Measurements from ENCODE around the gene UTY. TPM values are rescaled to one million over a fixed set of nuclear protein-coding genes. Genes with fewer than 3 reads are reported as not detected.
"Not testable (repeated sequence)": the region's sequence is repeated elsewhere in the genome, so short reads cannot be mapped to it uniquely, and the experiment has no call there.

The UTY gene
- total and polyA plus RNA-seq, 2 donors (not counting 3 experiments of a cell fraction or from before 2014, with no cell fraction given): 4.8 to 17.9 TPM

- H3K27me3 ChIP-seq (ENCODE audit: control insufficient read depth in 2 of 2, insufficient read depth in 2 of 2, low read length in 2 of 2); H4K20me1 ChIP-seq (replicated peaks; ENCODE audit: control insufficient read depth, extremely low read depth, insufficient read depth, low read length); H3K9me1 ChIP-seq (replicated peaks; ENCODE audit: control insufficient read depth, extremely low read depth, insufficient read depth, low read length); FAIRE-seq; H3K4me1 ChIP-seq (ENCODE audit: control insufficient read depth, extremely low read depth, insufficient read depth, low read length); H3K9me3 ChIP-seq (replicated peaks; ENCODE audit: control insufficient read depth, insufficient read depth, low read length); POLR2A ChIA-PET; intact Hi-C loops (cut with micrococcal nuclease); H3K36me3 ChIP-seq (ENCODE audit: control insufficient read depth in 2 of 2, extremely low read depth in 1 of 2, insufficient read depth in 2 of 2, low read length in 2 of 2); CTCF ChIA-PET; H3K79me2 ChIP-seq (ENCODE audit: control insufficient read depth, insufficient read depth, low read length); BruUV-seq (replicated peaks); H2AFZ ChIP-seq (ENCODE audit: low read depth, low read length); H3K4me3 ChIP-seq (replicated peaks in 1 of 3; ENCODE audit: insufficient read depth in 1 of 3, low read depth in 1 of 3, low read length in 3 of 3); H3K9ac ChIP-seq (replicated peaks; ENCODE audit: extremely low read depth, insufficient read depth, low read length); H3K4me2 ChIP-seq (ENCODE audit: insufficient read depth, low read length); H3K27ac ChIP-seq (ENCODE audit: insufficient read depth, low read depth, low read length); dilution Hi-C loops (cut with MboI; ENCODE audit: extremely low pct_ligation_motif_present, low sequenced_read_pairs): not testable (repeated sequence)
- DNase-seq (ENCODE audit: low read depth, low spot score): peak; percentile 5
Measured at GRCh38 chrY:13282151-13283054, 197.4 kb downstream of the UTY start.

GRCh38 chrY:13279561-13279960 lies 200.3 kb downstream of the UTY start:
- no peaks in the 10 kb centered on the region for H3K27me3 ChIP-seq (ENCODE audit: control insufficient read depth in 2 of 2, insufficient read depth in 2 of 2, low read length in 2 of 2)
- H3K4me3 ChIP-seq (replicated peaks in 1 of 3; ENCODE audit: insufficient read depth in 1 of 3, low read depth in 1 of 3, low read length in 3 of 3): no peak overlapping the region
- BruUV-seq (replicated peaks): no TSS peak
- ChIA-PET POLR2A (no interaction called here), CTCF (no interaction called here)
- H3K27ac ChIP-seq (ENCODE audit: insufficient read depth, low read depth, low read length): no peak overlapping the region
- dilution Hi-C loops (cut with MboI; ENCODE audit: extremely low pct_ligation_motif_present, low sequenced_read_pairs) (no loop called here), intact Hi-C loops (cut with micrococcal nuclease) (no loop called here)
- DNase-seq (ENCODE audit: low read depth, low spot score) (no peak), FAIRE-seq (peak; percentile 75)
- no peak overlapping the region for H3K9ac ChIP-seq (replicated peaks; ENCODE audit: extremely low read depth, insufficient read depth, low read length)
- TF ChIP-seq MAX (IDR thresholded peaks at IDR 0.05; ENCODE audit: insufficient read depth, insufficient read length) (no peak), JUN (IDR thresholded peaks at IDR 0.05; ENCODE audit: borderline replicate concordance, insufficient read depth, insufficient read length, low read depth) (no peak), GATA2 (IDR thresholded peaks at IDR 0.05; ENCODE audit: insufficient read depth, insufficient read length, low read depth, low read length) (no peak), MYC (IDR thresholded peaks at IDR 0.05; ENCODE audit: low read depth, low read length) (no peak), EZH2 (IDR thresholded peaks at IDR 0.05; ENCODE audit: borderline replicate concordance, low read depth, low read length, severe bottlenecking) (no peak), FOS (IDR thresholded peaks at IDR 0.05; ENCODE audit: borderline replicate concordance, insufficient read depth, low read length) (no peak), CTCF (IDR thresholded peaks at IDR 0.05; ENCODE audit: extremely low read depth in 1 of 2, insufficient read depth in 1 of 2, low read depth in 1 of 2, low read length in 2 of 2) (no peak), POLR2AphosphoS5 (IDR thresholded peaks at IDR 0.05; ENCODE audit: insufficient read depth, low read depth, low read length) (no peak), POLR2A (IDR thresholded peaks at IDR 0.05; ENCODE audit: low read depth, low read length) (no peak)
- no peaks in the 10 kb centered on the region for H3K9me1 ChIP-seq (replicated peaks; ENCODE audit: control insufficient read depth, extremely low read depth, insufficient read depth, low read length)
- H3K4me2 ChIP-seq (ENCODE audit: insufficient read depth, low read length): no peak overlapping the region
- H3K36me3 ChIP-seq (ENCODE audit: control insufficient read depth in 2 of 2, extremely low read depth in 1 of 2, insufficient read depth in 2 of 2, low read length in 2 of 2): peaks cover 0 to 5% of the 10 kb centered on the region in 2 experiments
- H3K4me1 ChIP-seq (ENCODE audit: control insufficient read depth, extremely low read depth, insufficient read depth, low read length): no peaks in the 10 kb centered on the region
- H3K79me2 ChIP-seq (ENCODE audit: control insufficient read depth, insufficient read depth, low read length): no peaks in the 10 kb centered on the region
- H4K20me1 ChIP-seq (replicated peaks; ENCODE audit: control insufficient read depth, extremely low read depth, insufficient read depth, low read length): no peaks in the 10 kb centered on the region
- no peaks in the 10 kb centered on the region for H3K9me3 ChIP-seq (replicated peaks; ENCODE audit: control insufficient read depth, insufficient read depth, low read length)
- H2AFZ ChIP-seq (ENCODE audit: low read depth, low read length): no peak overlapping the region
